ENCODE measurements around the gene TBRG4.

DNA sequence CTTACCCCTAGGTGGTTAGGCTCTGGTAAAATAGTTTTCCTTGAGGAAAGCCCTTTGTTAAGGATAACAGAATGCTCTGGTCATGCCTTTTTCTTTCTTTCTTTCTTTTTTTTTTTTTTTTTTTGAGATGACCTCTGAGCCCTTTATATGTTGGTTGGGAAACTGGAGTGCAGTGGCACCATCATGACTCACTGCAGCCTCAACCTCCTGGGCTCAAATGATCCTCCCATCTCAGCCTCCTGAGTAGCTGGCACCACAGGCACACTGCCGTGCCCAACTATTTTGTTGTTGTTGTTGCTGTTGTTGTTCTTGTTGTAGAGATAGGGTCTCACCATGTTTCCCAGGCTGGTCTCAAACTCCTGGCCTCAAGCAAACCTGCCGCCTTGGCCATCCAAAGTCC, 50.1 kb downstream of the TBRG4 start:
- TF ChIP-seq YY1 (IDR thresholded peaks at IDR 0.05; ENCODE audit: insufficient read depth, insufficient read length), result no peak
- TF ChIP-seq SUZ12 (IDR thresholded peaks at IDR 0.05; ENCODE audit: extremely low read depth, insufficient read depth, insufficient read length), result no peak
